H1 (cell line): Measurements from ENCODE around the gene MAP4K4. TPM values are rescaled to one million over a fixed set of nuclear protein-coding genes. Genes with fewer than 3 reads are reported as not detected.

Source experiments
- BCL11A ChIP-seq, 2 experiments: IDR thresholded peaks; one replicate each; pipeline ENCODE4 v1.6.1; 2011; ENCODE audit warnings: low read depth in 2 of 2, low read length in 2 of 2, mild to moderate bottlenecking in 2 of 2
- CHD1 ChIP-seq: IDR thresholded peaks from 2 replicates; pipeline ENCODE4 v1.6.1; 2012; ENCODE audit warnings: low read depth, low read length, improper control_type of control experiment
- NANOG ChIP-seq: IDR thresholded peaks from 2 replicates; pipeline ENCODE4 v1.6.1; 2011; ENCODE audit warnings: low read length, low read depth, mild to moderate bottlenecking, inconsistent platforms; ENCODE audit not compliant: insufficient read depth, poor library complexity, severe bottlenecking
- SIX5 ChIP-seq: IDR thresholded peaks from 2 replicates; pipeline ENCODE4 v1.6.1; 2011; ENCODE audit warnings: mild to moderate bottlenecking, low read depth, low read length
- SRF ChIP-seq: IDR thresholded peaks from 2 replicates; pipeline ENCODE4 v1.6.1; 2011; ENCODE audit warnings: mild to moderate bottlenecking, low read depth, low read length, moderate library complexity
- polyA plus RNA-seq, 7 experiments: library from polyadenylated mRNA; depleted of rRNA in 3 of 7; stranded (reverse) in 5 of 7; unstranded in 2 of 7; fragments of >200 nt in 5 of 7; fragments of 200-250 nt in 2 of 7; gene quantifications; 1 replicate in 5 of 7; 2 replicates in 1 of 7; 4 replicates in 1 of 7; pipeline versions ENCODE4 v1.2.1 to v1.2.3, GENCODE V29; 2011 to 2013; ENCODE audit warnings: missing spikeins in 2 of 7, mixed read lengths in 2 of 7
- total RNA-seq: library from RNA; stranded (reverse); fragmentation: NEBNext Ultra II Directional; extraction: Animal tissue kit (Norgen Biotek cat#: 25700); gene quantifications from 2 replicates; pipeline ENCODE4 v1.2.1, GENCODE V29; 2021
- TF ChIP-seq, protein P1 (sequence below): IDR thresholded peaks from 2 replicates; pipeline ENCODE4 v1.6.1; 2012; ENCODE audit warnings: inconsistent platforms
- TF ChIP-seq, protein P2 (sequence below), 3 experiments: IDR thresholded peaks; 1 replicate in 2 of 3; 2 replicates in 1 of 3; pipeline versions ENCODE4 v1.5.1 to v1.6.1; 2011; ENCODE audit warnings: low read length in 3 of 3, mild to moderate bottlenecking in 3 of 3, inconsistent platforms in 2 of 3, low read depth in 1 of 3, moderate library complexity in 1 of 3; ENCODE audit not compliant: insufficient read depth in 1 of 3; ENCODE audit errors: control extremely low read depth in 1 of 3

Gene MAP4K4
- total and polyA plus RNA-seq, 2 of the 8 experiments (the other 6 are each of a cell fraction or from before 2014, with no cell fraction given): 53.2 to 138 TPM

DNA sequence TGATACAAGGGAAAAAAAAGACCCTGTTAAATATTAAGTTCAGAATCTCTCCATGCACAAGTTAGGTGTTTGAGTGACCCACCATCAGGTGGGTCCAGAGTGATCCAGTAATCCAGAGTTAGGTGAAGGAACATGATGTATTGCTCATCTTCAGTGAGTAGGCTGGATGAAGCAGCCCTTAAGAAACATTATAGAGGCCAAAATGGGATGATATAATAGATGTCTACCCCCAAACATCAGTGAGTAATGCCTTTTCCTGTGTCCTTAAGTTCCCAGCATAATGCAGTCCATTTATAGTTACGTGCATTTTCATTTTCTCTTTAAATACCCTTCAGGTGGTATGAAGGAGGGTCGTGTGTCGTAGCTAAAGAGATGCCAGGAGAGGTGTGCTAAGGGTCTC, 89.6 kb downstream of the MAP4K4 start (continued):
- TF ChIP-seq, protein P1, sequence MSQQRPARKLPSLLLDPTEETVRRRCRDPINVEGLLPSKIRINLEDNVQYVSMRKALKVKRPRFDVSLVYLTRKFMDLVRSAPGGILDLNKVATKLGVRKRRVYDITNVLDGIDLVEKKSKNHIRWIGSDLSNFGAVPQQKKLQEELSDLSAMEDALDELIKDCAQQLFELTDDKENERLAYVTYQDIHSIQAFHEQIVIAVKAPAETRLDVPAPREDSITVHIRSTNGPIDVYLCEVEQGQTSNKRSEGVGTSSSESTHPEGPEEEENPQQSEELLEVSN: no peak
- TF ChIP-seq SRF (no peak), BCL11A (IDR thresholded peaks at IDR 0.05; ENCODE audit: low read depth in 2 of 2, low read length in 2 of 2) (no peak), CHD1 (no peak), SIX5 (no peak), NANOG (no peak)
- TF ChIP-seq, protein P2, sequence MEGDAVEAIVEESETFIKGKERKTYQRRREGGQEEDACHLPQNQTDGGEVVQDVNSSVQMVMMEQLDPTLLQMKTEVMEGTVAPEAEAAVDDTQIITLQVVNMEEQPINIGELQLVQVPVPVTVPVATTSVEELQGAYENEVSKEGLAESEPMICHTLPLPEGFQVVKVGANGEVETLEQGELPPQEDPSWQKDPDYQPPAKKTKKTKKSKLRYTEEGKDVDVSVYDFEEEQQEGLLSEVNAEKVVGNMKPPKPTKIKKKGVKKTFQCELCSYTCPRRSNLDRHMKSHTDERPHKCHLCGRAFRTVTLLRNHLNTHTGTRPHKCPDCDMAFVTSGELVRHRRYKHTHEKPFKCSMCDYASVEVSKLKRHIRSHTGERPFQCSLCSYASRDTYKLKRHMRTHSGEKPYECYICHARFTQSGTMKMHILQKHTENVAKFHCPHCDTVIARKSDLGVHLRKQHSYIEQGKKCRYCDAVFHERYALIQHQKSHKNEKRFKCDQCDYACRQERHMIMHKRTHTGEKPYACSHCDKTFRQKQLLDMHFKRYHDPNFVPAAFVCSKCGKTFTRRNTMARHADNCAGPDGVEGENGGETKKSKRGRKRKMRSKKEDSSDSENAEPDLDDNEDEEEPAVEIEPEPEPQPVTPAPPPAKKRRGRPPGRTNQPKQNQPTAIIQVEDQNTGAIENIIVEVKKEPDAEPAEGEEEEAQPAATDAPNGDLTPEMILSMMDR (IDR thresholded peaks at IDR 0.05; ENCODE audit: control extremely low read depth in 1 of 3, insufficient read depth in 1 of 3, low read depth in 1 of 3, low read length in 3 of 3): no peak
